MM.1S (cell line): ENCODE measurements around the gene DMRTB1.

Experiments
- DNase-seq: peaks from one replicate; pipeline ENCODE4 v3.0.0-alpha.2; 2015
- H2AFZ ChIP-seq: fragments of 300-600 bp; sonication (generic); 2 replicates; pipeline ENCODE4 v1.6.0; 2016; ENCODE audit warnings: antibody characterized with exemption, low read length
- H3F3A ChIP-seq: fragments of 300-600 bp; sonication (generic); 2 replicates; pipeline ENCODE4 v1.6.1; 2016; ENCODE audit warnings: mild to moderate bottlenecking, antibody characterized with exemption, low read length, moderate library complexity, mixed read lengths; ENCODE audit not compliant: insufficient read depth
- H3K27ac ChIP-seq: fragments of 300-600 bp; sonication (generic); 2 replicates; pipeline ENCODE4 v1.5.1; 2016; ENCODE audit warnings: mild to moderate bottlenecking, low read length
- H3K27me3 ChIP-seq: fragments of 300-600 bp; sonication (generic); replicated peaks from 2 replicates; pipeline ENCODE4 v1.6.0; 2016; ENCODE audit warnings: low read length; ENCODE audit not compliant: insufficient read depth
- H3K36me3 ChIP-seq: fragments of 300-600 bp; sonication (generic); replicated peaks from 2 replicates; pipeline ENCODE4 v1.6.1; 2016; ENCODE audit warnings: mild to moderate bottlenecking, low read length, mixed read lengths; ENCODE audit not compliant: insufficient read depth
- H3K4me1 ChIP-seq: fragments of 300-600 bp; sonication (generic); 2 replicates; pipeline ENCODE4 v1.6.1; 2016; ENCODE audit warnings: low read length, mixed read lengths
- H3K4me2 ChIP-seq: fragments of 300-600 bp; sonication (generic); 2 replicates; pipeline ENCODE4 v1.6.0; 2016; ENCODE audit warnings: low read depth, low read length
- H3K4me3 ChIP-seq: fragments of 300-600 bp; sonication (generic); 2 replicates; pipeline ENCODE4 v1.5.1; 2016; ENCODE audit warnings: low read length, mixed read lengths
- H3K79me2 ChIP-seq: fragments of 300-600 bp; sonication (generic); 2 replicates; pipeline ENCODE4 v1.6.1; 2016; ENCODE audit warnings: mixed run types, low read length, mixed read lengths
- H3K9ac ChIP-seq: fragments of 300-600 bp; sonication (generic); 2 replicates; pipeline ENCODE4 v1.6.1; 2016; ENCODE audit warnings: low read length, mixed read lengths
- H3K9me2 ChIP-seq: fragments of 300-600 bp; sonication (generic); replicated peaks from 2 replicates; pipeline ENCODE4 v1.6.1; 2016; ENCODE audit warnings: mild to moderate bottlenecking, low read length, mixed read lengths; ENCODE audit not compliant: insufficient read depth
- H3K9me3 ChIP-seq: fragments of 300-600 bp; sonication (generic); replicated peaks from 2 replicates; pipeline ENCODE4 v1.6.1; 2016; ENCODE audit warnings: mild to moderate bottlenecking, low read length, mixed read lengths; ENCODE audit not compliant: insufficient read depth
- H4K20me1 ChIP-seq: fragments of 300-600 bp; sonication (generic); 2 replicates; pipeline ENCODE4 v1.6.1; 2016; ENCODE audit warnings: mild to moderate bottlenecking, low read length, moderate library complexity, mixed read lengths; ENCODE audit not compliant: insufficient read depth
- CTCF ChIP-seq: fragments of 300-600 bp; sonication (generic); IDR thresholded peaks from 2 replicates; pipeline ENCODE4 v1.5.1; 2016; ENCODE audit warnings: antibody characterized with exemption, low read length, mixed read lengths
- EZH2 ChIP-seq: fragments of 300-600 bp; sonication (generic); optimal IDR thresholded peaks from 2 replicates; pipeline ENCODE3; 2017; ENCODE audit warnings: low read depth, mild to moderate bottlenecking, antibody characterized with exemption, low read length, mixed read lengths
- EZH2phosphoT487 ChIP-seq: fragments of 300-600 bp; sonication (generic); IDR thresholded peaks from 2 replicates; pipeline ENCODE4 v1.6.1; 2018; ENCODE audit warnings: antibody characterized with exemption, low read length

Gene DMRTB1

GRCh38 chr1:53507116-53507820, 48.1 kb downstream of the DMRTB1 start:
- Histone ChIP-seq H3K9me3 (no peaks in the 10 kb centered on the region), H2AFZ (no peak overlapping the region), H3K9me2 (no peaks in the 10 kb centered on the region), H3K27me3 (no peaks in the 10 kb centered on the region; the same call in 1 of the 2 replicates), H3K4me2 (no peak overlapping the region), H3K27ac (no peak overlapping the region), H3K4me3 (no peak overlapping the region), H4K20me1 (no peaks in the 10 kb centered on the region), H3K79me2 (no peaks in the 10 kb centered on the region), H3K36me3 (no peaks in the 10 kb centered on the region), H3K9ac (no peak overlapping the region), H3F3A (no peaks in the 10 kb centered on the region), H3K4me1 (no peaks in the 10 kb centered on the region)
- DNase-seq: no peak
- TF ChIP-seq EZH2phosphoT487: no peak
- TF ChIP-seq EZH2: no peak
- no peak for TF ChIP-seq CTCF

- H2AFZ ChIP-seq: no peak overlapping the region
- H3F3A ChIP-seq: no peaks in the 10 kb centered on the region
- no peak overlapping the region for H3K4me2 ChIP-seq
- H3K27ac ChIP-seq: no peak overlapping the region
- H3K4me1 ChIP-seq: no peaks in the 10 kb centered on the region
- no peak for TF ChIP-seq CTCF
- no peak overlapping the region for H3K9ac ChIP-seq
- H3K36me3 ChIP-seq: no peaks in the 10 kb centered on the region
- DNase-seq: no peak
- H4K20me1 ChIP-seq: no peaks in the 10 kb centered on the region
- H3K4me3 ChIP-seq: no peak overlapping the region
- no peaks in the 10 kb centered on the region for H3K9me2 ChIP-seq
- H3K27me3 ChIP-seq: no peaks in the 10 kb centered on the region; the same call in 1 of the 2 replicates
- no peaks in the 10 kb centered on the region for H3K9me3 ChIP-seq
- H3K79me2 ChIP-seq: no peaks in the 10 kb centered on the region
These were observed 49.1 kb downstream of the DMRTB1 start for GRCh38 chr1:53508056-53508990.

- Histone ChIP-seq H2AFZ (no peak overlapping the region), H3F3A (no peaks in the 10 kb centered on the region), H3K27me3 (no peaks in the 10 kb centered on the region), H3K4me3 (no peak overlapping the region), H3K79me2 (no peaks in the 10 kb centered on the region), H3K4me1 (no peaks in the 10 kb centered on the region), H3K27ac (no peak overlapping the region), H3K9me2 (no peaks in the 10 kb centered on the region), H3K4me2 (no peak overlapping the region), H3K9ac (no peak overlapping the region), H4K20me1 (no peaks in the 10 kb centered on the region), H3K36me3 (no peaks in the 10 kb centered on the region), H3K9me3 (no peaks in the 10 kb centered on the region)
- DNase-seq: no peak
- no peak for TF ChIP-seq CTCF
- no peak for TF ChIP-seq EZH2
- TF ChIP-seq EZH2phosphoT487: no peak
These were observed 49.9 kb downstream of the DMRTB1 start for GRCh38 chr1:53508991-53509666.
